Natural killer cell (primary cell): ENCODE results near the gene KIF1B. TPM values are rescaled to one million over a fixed set of nuclear protein-coding genes. Genes with fewer than 3 reads are reported as not detected.

Experiments
- ATAC-seq, 3 donors: fragments of 150-1000 bp in 2 of 3; fragments of 200-7000 bp in 1 of 3; cut with Tn5 transposase; 1 replicate in 1 of 3; 2 replicates in 2 of 3; pipeline ENCODE4 v1.10.0; 2021; ENCODE audit warnings: mild to moderate bottlenecking in 2 of 3, moderate library complexity in 2 of 3
- DNase-seq, 2 donors: peaks; one replicate each; pipeline versions ENCODE4 v3.0.0 to v3.0.0-alpha.2; 2013 to 2021; ENCODE audit warnings: mixed read lengths in 1 of 2
- H3K27ac ChIP-seq: one replicate; pipeline ENCODE4 v1.5.1; 2013; ENCODE audit warnings: mild to moderate bottlenecking, low read length
- H3K27me3 ChIP-seq: one replicate; pipeline ENCODE4 v1.6.1; 2013; ENCODE audit warnings: low read length; ENCODE audit not compliant: control insufficient read depth, insufficient read depth
- H3K36me3 ChIP-seq: one replicate; pipeline ENCODE4 v1.6.1; 2013; ENCODE audit warnings: low read length; ENCODE audit not compliant: control insufficient read depth, insufficient read depth
- H3K4me1 ChIP-seq: one replicate; pipeline ENCODE4 v1.6.1; 2013; ENCODE audit warnings: low read length; ENCODE audit not compliant: control insufficient read depth, insufficient read depth
- H3K4me3 ChIP-seq: one replicate; pipeline ENCODE4 v1.5.1; 2013; ENCODE audit warnings: low read length
- H3K9me3 ChIP-seq: one replicate; pipeline ENCODE4 v1.6.1; 2013; ENCODE audit warnings: low read length; ENCODE audit not compliant: control insufficient read depth, insufficient read depth
- H3K27ac Mint-ChIP-seq, 2 donors: one replicate each; pipeline ENCODE4 v1.8.0; 2022; ENCODE audit warnings: mild to moderate bottlenecking in 2 of 2, mixed read lengths in 2 of 2, moderate library complexity in 1 of 2
- H3K27me3 Mint-ChIP-seq, 2 donors: one replicate each; pipeline ENCODE4 v1.8.0; 2022; ENCODE audit warnings: low read depth in 2 of 2, mixed read lengths in 2 of 2
- H3K36me3 Mint-ChIP-seq: one replicate; pipeline ENCODE4 v1.8.0; 2022; ENCODE audit warnings: mixed read lengths
- H3K4me1 Mint-ChIP-seq, 2 donors: one replicate each; pipeline ENCODE4 v1.8.0; 2022; ENCODE audit warnings: mixed read lengths in 2 of 2
- H3K4me3 Mint-ChIP-seq: one replicate; pipeline ENCODE4 v1.8.0; 2022; ENCODE audit warnings: mild to moderate bottlenecking, moderate library complexity, mixed read lengths
- H3K9me3 Mint-ChIP-seq, 2 donors: one replicate each; pipeline ENCODE4 v1.8.0; 2022; ENCODE audit warnings: mixed read lengths in 2 of 2
- WGBS: methylation state at CpG from one replicate; pipeline ENCODE4 v1.1.7; 2013; ENCODE audit warnings: missing lambda C conversion rate; ENCODE audit not compliant: insufficient coverage; 5-methylcytosine and 5-hydroxymethylcytosine counted together
- intact Hi-C: fragments of 100-400 bp; cut with micrococcal nuclease; formaldehyde crosslinking; loops from one replicate; pipeline ENCODE4 v1.14.2; 2022
- total RNA-seq, 4 donors: library from RNA; stranded (reverse); fragments of 120-200 nt in 1 of 4; gene quantifications; one replicate each; pipeline versions ENCODE4 v1.2.3 to v1.2.4, GENCODE V29; 2013 to 2022
- TF ChIP-seq, protein P1 (sequence below): fragments of 200-600 bp; IDR thresholded peaks from one replicate; pipeline ENCODE4 v1.8.0; 2022; ENCODE audit warnings: antibody characterized with exemption

Gene KIF1B
- total RNA-seq, 3 donors from 2014 or later (not counting 1 experiment from before 2014, with no cell fraction given), result 15.2 to 22.0 (median 16.3) TPM

DNA sequence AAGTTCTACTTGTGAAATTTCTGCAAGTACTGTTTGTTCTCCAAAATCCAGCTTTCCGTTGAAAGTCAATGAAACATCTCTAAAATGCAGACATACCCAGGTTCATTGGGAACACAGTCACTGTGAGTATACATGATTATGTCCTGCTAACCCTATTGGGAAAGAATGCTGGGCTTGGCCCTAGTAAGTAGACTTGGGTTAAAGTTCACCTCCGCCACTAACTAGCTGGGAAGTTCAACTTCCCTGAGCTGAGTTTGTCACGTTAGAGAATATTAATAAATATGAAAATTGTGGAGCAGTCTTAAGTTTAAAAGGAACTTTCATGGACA, 178.0 kb downstream of the KIF1B start:
- TF ChIP-seq, protein P1, sequence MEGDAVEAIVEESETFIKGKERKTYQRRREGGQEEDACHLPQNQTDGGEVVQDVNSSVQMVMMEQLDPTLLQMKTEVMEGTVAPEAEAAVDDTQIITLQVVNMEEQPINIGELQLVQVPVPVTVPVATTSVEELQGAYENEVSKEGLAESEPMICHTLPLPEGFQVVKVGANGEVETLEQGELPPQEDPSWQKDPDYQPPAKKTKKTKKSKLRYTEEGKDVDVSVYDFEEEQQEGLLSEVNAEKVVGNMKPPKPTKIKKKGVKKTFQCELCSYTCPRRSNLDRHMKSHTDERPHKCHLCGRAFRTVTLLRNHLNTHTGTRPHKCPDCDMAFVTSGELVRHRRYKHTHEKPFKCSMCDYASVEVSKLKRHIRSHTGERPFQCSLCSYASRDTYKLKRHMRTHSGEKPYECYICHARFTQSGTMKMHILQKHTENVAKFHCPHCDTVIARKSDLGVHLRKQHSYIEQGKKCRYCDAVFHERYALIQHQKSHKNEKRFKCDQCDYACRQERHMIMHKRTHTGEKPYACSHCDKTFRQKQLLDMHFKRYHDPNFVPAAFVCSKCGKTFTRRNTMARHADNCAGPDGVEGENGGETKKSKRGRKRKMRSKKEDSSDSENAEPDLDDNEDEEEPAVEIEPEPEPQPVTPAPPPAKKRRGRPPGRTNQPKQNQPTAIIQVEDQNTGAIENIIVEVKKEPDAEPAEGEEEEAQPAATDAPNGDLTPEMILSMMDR, result no peak
- H3K27ac Mint-ChIP-seq, result no peak overlapping the region
- Histone ChIP-seq H3K4me3 (no peak overlapping the region), H3K27ac (no peak overlapping the region), H3K4me1 (no peaks in the 10 kb centered on the region), H3K27me3 (no peaks in the 10 kb centered on the region), H3K9me3 (no peaks in the 10 kb centered on the region), H3K36me3 (no peaks in the 10 kb centered on the region)
- 54% methylated on average over 3 of the region's 3 CpGs for WGBS
- ATAC-seq (no peak), DNase-seq (no peak)
- H3K4me1 Mint-ChIP-seq, result no peaks in the 10 kb centered on the region
- no peak overlapping the region for H3K4me3 Mint-ChIP-seq
- H3K9me3 Mint-ChIP-seq, result no peaks in the 10 kb centered on the region
- no peaks in the 10 kb centered on the region for H3K36me3 Mint-ChIP-seq
- H3K27me3 Mint-ChIP-seq, result no peaks in the 10 kb centered on the region
- intact Hi-C loops, result no loop called here

DNA sequence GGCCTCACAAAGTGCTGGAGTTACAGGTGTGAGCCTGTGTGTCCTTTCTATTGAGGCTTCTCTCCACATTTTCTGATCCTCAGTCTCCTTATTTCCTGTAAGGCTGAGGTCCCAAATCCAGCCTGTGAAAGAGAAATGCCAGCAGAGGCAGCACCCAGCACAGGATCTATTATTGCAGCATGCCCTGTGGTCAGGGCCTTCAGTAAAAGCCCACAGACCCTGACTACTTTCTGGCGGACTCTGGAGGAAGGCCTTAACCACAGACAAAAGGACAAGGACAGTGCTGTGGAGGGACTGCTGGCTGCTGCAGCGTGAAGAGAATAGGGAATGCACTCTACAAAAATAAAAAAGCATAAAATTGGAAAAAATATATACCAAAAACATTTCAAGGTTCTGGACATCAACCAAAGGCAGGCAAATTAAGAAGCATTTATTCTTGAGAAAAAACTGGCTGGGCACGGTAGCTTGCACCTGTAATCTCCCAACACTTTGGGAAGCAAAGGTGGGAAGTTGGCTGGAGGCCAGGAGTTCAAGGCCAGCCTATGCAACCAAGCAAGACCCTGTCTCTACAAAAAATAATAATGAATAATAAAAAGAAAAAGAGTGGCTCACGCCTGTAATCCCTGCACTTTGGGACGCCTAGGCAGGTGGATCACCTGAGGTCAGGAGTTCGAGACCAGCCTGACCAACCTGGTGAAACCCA, 179.1 kb downstream of the KIF1B start:
- Mint-ChIP-seq H3K27ac (no peak overlapping the region), H3K36me3 (no peaks in the 10 kb centered on the region), H3K4me1 (no peaks in the 10 kb centered on the region), H3K4me3 (no peak overlapping the region), H3K27me3 (no peaks in the 10 kb centered on the region), H3K9me3 (no peaks in the 10 kb centered on the region)
- H3K27ac ChIP-seq, result no peak overlapping the region
- TF ChIP-seq, protein P1, result no peak
- 88% methylated on average over 5 of the region's 6 CpGs for WGBS
- no peak for DNase-seq
- H3K36me3 ChIP-seq, result no peaks in the 10 kb centered on the region
- no peak for ATAC-seq
- intact Hi-C loops, result no loop called here
- no peak overlapping the region for H3K4me3 ChIP-seq
- no peaks in the 10 kb centered on the region for H3K9me3 ChIP-seq
- H3K4me1 ChIP-seq, result no peaks in the 10 kb centered on the region
- H3K27me3 ChIP-seq, result no peaks in the 10 kb centered on the region

DNA sequence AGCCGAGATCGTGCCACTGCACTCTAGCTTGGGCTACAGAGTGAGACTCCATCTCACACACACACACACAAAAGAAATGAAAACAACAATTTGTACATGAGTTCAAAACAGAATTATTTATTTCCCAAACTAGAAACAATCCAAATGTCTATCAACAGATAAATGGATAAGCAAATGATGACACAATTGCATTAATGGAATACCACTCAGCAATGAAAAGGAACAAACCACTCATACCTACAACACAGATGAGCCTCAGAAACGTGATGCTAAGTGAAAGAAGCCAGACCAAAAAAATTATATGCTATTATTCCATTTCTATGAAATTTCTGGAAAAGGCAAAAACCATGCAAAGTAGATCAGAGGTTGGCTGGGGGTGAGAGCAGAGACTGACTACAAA, 186.5 kb downstream of the KIF1B start:
- Mint-ChIP-seq H3K27ac (no peak overlapping the region), H3K4me1 (peaks cover 15 to 19% of the 10 kb centered on the region in 2 donors), H3K36me3 (no peaks in the 10 kb centered on the region), H3K27me3 (no peaks in the 10 kb centered on the region), H3K4me3 (peak overlapping the region; percentile 9), H3K9me3 (no peaks in the 10 kb centered on the region)
- TF ChIP-seq, protein P1, result no peak
- H3K27ac ChIP-seq, result no peak overlapping the region
- WGBS, result 98% methylated on average over 2 of the region's 3 CpGs
- H3K9me3 ChIP-seq, result no peaks in the 10 kb centered on the region
- H3K4me1 ChIP-seq, result peaks cover 18% of the 10 kb centered on the region
- no peak for DNase-seq
- no peak overlapping the region for H3K4me3 ChIP-seq
- no peaks in the 10 kb centered on the region for H3K27me3 ChIP-seq
- H3K36me3 ChIP-seq, result no peaks in the 10 kb centered on the region
- no peak for ATAC-seq
- intact Hi-C loops, result no loop called here

DNA sequence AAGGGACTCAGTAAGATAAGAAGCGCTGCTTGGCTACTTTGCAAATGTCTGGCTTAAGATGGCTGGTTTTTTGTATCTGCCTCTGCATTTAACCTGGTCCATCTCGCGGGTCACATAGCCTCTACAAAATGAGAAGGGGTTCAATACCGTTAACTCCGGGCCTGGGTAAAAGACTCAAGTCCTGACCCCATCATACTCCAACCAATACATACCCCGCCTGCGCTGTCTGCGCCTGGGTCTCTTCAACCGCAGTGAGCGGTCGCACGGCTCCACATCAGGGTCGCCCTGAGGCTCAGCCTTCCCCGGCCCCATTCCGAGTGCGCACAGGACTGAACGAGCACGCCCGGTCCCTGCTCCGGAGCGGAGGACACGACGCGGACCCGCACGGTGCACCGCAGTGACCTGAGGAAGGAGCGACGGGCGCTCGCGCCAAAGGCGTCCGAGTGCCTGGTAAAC, 187.9 kb downstream of the KIF1B start:
- intact Hi-C loops, result loop anchor here (2.0 kb wide), 2 partner anchors 30 to 76 kb away; partner anchors contain the start of gene PEX14
- Mint-ChIP-seq H3K27me3 (no peaks in the 10 kb centered on the region), H3K4me1 (peaks cover 15 to 19% of the 10 kb centered on the region in 2 donors), H3K4me3 (peak overlapping the region; percentile 94), H3K27ac (peak overlapping the region; percentile 83 to 87), H3K9me3 (no peaks in the 10 kb centered on the region), H3K36me3 (no peaks in the 10 kb centered on the region)
- H3K4me1 ChIP-seq, result peaks cover 18% of the 10 kb centered on the region
- DNase-seq (no peak), ATAC-seq (no peak)
- H3K9me3 ChIP-seq, result no peaks in the 10 kb centered on the region
- peak overlapping the region; percentile 10 for H3K27ac ChIP-seq
- WGBS, result under 1% methylated on average over 34 of the region's 34 CpGs
- TF ChIP-seq, protein P1, result no peak
- H3K4me3 ChIP-seq, result peak overlapping the region; percentile 80
- peaks cover 5% of the 10 kb centered on the region for H3K36me3 ChIP-seq
- no peaks in the 10 kb centered on the region for H3K27me3 ChIP-seq
